Gastrocnemius medialis (tissue), 4 donors: ENCODE data around the gene RAD51B. TPM values are rescaled to one million over a fixed set of nuclear protein-coding genes. Genes with fewer than 3 reads are reported as not detected.

Experiments
- ATAC-seq, 2 donors: fragments of 150-250 bp; one replicate each; pipeline ENCODE4 v1.9.1; 2016
- DNase-seq, 2 donors: peaks; one replicate each; pipeline ENCODE4 v3.0.0-alpha.2; 2019
- H3K27ac ChIP-seq, 4 donors: fragments of 200-600 bp; sonication (generic); 1 replicate in 1 of 4; 2 replicates in 3 of 4; pipeline ENCODE4 v1.5.1; 2016 to 2018; ENCODE audit warnings: mild to moderate bottlenecking in 2 of 4, moderate library complexity in 1 of 4
- H3K27me3 ChIP-seq, 3 donors: fragments of 200-600 bp; sonication (generic) in 2 of 3; 1 replicate in 1 of 3; 2 replicates in 2 of 3; pipeline versions ENCODE4 v1.5.1 to v1.6.0; 2016 to 2019; ENCODE audit warnings: mild to moderate bottlenecking in 1 of 3, moderate library complexity in 1 of 3
- H3K36me3 ChIP-seq, 2 donors: fragments of 200-600 bp; sonication (generic) in 1 of 2; one replicate each; pipeline ENCODE4 v1.5.1; 2017 to 2018
- H3K4me1 ChIP-seq, 2 donors: fragments of 200-600 bp; sonication (generic) in 1 of 2; one replicate each; pipeline ENCODE4 v1.5.1; 2016 to 2017; ENCODE audit warnings: mild to moderate bottlenecking in 2 of 2
- H3K4me3 ChIP-seq, 4 donors: fragments of 200-600 bp; sonication (generic) in 3 of 4; 1 replicate in 1 of 4; 2 replicates in 3 of 4; pipeline ENCODE4 v1.5.1; 2016 to 2019; ENCODE audit warnings: mild to moderate bottlenecking in 2 of 4
- H3K9me3 ChIP-seq, 3 donors: fragments of 200-600 bp; sonication (generic) in 2 of 3; 1 replicate in 1 of 3; 2 replicates in 2 of 3; pipeline ENCODE4 v1.5.1; 2016 to 2019
- CTCF ChIP-seq, 5 experiments: fragments of 450-650 bp in 3 of 5; fragments of 200-600 bp in 2 of 5; sonication (generic) in 2 of 5; IDR thresholded peaks in 4 of 5; conservative IDR thresholded peaks in 1 of 5; 1 replicate in 4 of 5; 2 replicates in 1 of 5; pipeline ENCODE4 v1.5.1; 2016 to 2019; ENCODE audit warnings: antibody characterized with exemption in 5 of 5, mild to moderate bottlenecking in 3 of 5, moderate library complexity in 3 of 5
- POLR2A ChIP-seq, 2 donors: fragments of 450-650 bp; IDR thresholded peaks; one replicate each; pipeline ENCODE4 v1.6.1; 2017; ENCODE audit warnings: antibody characterized with exemption in 2 of 2, mild to moderate bottlenecking in 2 of 2, moderate library complexity in 2 of 2
- in situ Hi-C, 4 donors: fragments of 200-750 bp; cut with MboI; loops; one replicate each; pipeline versions ENCODE4 v1.15.0 to v1.8.0; 2017; ENCODE audit warnings: low sequenced_read_pairs in 4 of 4
- intact Hi-C: fragments of 100-400 bp; cut with DNase I; formaldehyde crosslinking; loops from one replicate; pipeline ENCODE4 v1.15.1; 2023; ENCODE audit warnings: low total_unique reads
- total RNA-seq, 4 donors: library from RNA; depleted of rRNA; stranded (reverse); fragments of >200 nt; gene quantifications; one replicate each; pipeline versions ENCODE4 v1.1.0 to v1.2.3, GENCODE V29; 2016

The RAD51B gene
- total RNA-seq, 4 donors from 2014 or later = 1.6 to 3.3 (median 2.4) TPM

- TF ChIP-seq CTCF (IDR thresholded peaks at IDR 0.05 in 4 of 5, conservative IDR thresholded peaks at IDR 0.05 in 1 of 5) (no peak), POLR2A (IDR thresholded peaks at IDR 0.05) (no peak)
- in situ Hi-C loops = no loop called here
- no peaks in the 10 kb centered on the region for H3K36me3 ChIP-seq
- no peaks in the 10 kb centered on the region for H3K9me3 ChIP-seq
- no peaks in the 10 kb centered on the region for H3K27me3 ChIP-seq
- DNase-seq (peak in 1 of 2 donors; percentile 9), ATAC-seq (no peak)
- H3K27ac ChIP-seq = no peak overlapping the region
- intact Hi-C loops = no loop called here
- no peak overlapping the region for H3K4me3 ChIP-seq
- H3K4me1 ChIP-seq = peaks cover 5 to 16% of the 10 kb centered on the region in 2 donors
Measured at GRCh38 chr14:68604361-68604730, 784.8 kb downstream of the RAD51B start.

DNA sequence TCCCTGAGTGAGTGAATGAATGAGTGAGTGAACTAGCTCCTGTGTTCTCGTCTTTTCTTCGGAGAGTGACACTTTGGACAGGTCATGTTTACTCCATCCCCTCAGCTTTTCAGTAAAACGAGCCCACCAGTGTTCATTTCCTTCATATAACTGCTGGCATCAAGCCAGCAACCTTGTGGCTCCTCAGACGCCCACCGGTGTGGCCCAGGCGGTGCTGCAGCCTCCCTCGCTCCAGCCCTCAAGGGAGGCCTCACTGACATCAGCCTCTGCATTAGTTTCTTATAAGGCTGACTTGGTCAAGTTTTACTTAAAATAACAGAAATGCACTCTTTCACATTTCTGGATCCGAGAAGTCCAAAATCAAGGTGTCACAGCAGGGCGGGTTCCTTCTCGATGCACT is 785.2 kb downstream of the RAD51B start:
- Histone ChIP-seq H3K4me1 (peaks cover under 1 to 16% of the 10 kb centered on the region in 2 donors), H3K27me3 (no peaks in the 10 kb centered on the region), H3K4me3 (no peak overlapping the region), H3K9me3 (no peaks in the 10 kb centered on the region), H3K27ac (no peak overlapping the region), H3K36me3 (no peaks in the 10 kb centered on the region)
- intact Hi-C loops (no loop called here), in situ Hi-C loops (no loop called here)
- TF ChIP-seq CTCF (IDR thresholded peaks at IDR 0.05 in 4 of 5, conservative IDR thresholded peaks at IDR 0.05 in 1 of 5) = no peak
- TF ChIP-seq POLR2A (IDR thresholded peaks at IDR 0.05) = no peak
- no peak for ATAC-seq
- peak in 1 of 2 donors; percentile 2 for DNase-seq

GRCh38 chr14:68606176-68606575 is 786.6 kb downstream of the RAD51B start:
- TF ChIP-seq POLR2A (IDR thresholded peaks at IDR 0.05) (no peak), CTCF (IDR thresholded peaks at IDR 0.05 in 4 of 5, conservative IDR thresholded peaks at IDR 0.05 in 1 of 5) (no peak)
- intact Hi-C loops = no loop called here
- Histone ChIP-seq H3K4me1 (peaks cover 3 to 16% of the 10 kb centered on the region in 2 donors), H3K9me3 (no peaks in the 10 kb centered on the region), H3K27me3 (no peaks in the 10 kb centered on the region), H3K27ac (no peak overlapping the region), H3K36me3 (no peaks in the 10 kb centered on the region), H3K4me3 (no peak overlapping the region)
- ATAC-seq (no peak), DNase-seq (no peak)
- in situ Hi-C loops = no loop called here

DNA sequence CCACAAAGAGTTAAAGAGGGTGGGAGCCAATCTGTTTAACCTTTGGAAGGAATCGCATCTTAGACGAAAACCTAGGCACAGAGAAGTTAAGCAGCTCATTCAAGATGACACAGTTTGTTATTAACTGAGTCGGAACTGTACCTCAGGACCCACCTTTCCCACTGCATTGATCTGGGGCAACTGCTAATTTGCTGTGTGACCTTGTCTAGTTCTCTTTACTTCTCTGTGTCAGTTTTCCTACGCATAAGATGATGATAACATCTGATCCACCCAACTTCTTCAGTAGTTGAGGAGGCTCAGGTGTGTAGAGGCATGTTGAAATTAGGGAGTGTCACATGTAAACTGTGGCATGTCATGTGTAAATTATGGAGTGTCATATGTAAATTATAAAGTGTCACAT is 787.1 kb downstream of the RAD51B start:
- Histone ChIP-seq H3K4me3 (no peak overlapping the region), H3K27me3 (no peaks in the 10 kb centered on the region), H3K9me3 (no peaks in the 10 kb centered on the region), H3K4me1 (peaks cover 8 to 15% of the 10 kb centered on the region in 2 donors), H3K36me3 (no peaks in the 10 kb centered on the region), H3K27ac (peak overlapping the region in 2 of 4 donors; percentile 52 to 61)
- in situ Hi-C loops (no loop called here), intact Hi-C loops (no loop called here)
- DNase-seq (peak in 1 of 2 donors; percentile 1), ATAC-seq (no peak)
- no peak for TF ChIP-seq POLR2A (IDR thresholded peaks at IDR 0.05)

- no peaks in the 10 kb centered on the region for H3K36me3 ChIP-seq
- intact Hi-C loops = no loop called here
- H3K4me3 ChIP-seq = no peak overlapping the region
- DNase-seq (peak in 1 of 2 donors; percentile 36), ATAC-seq (peak in 1 of 2 donors; percentile 28)
- peaks cover 13 to 20% of the 10 kb centered on the region in 2 donors for H3K4me1 ChIP-seq
- in situ Hi-C loops = no loop called here
- H3K27ac ChIP-seq = peak overlapping the region; percentile 52 to 61 (median 56)
- no peaks in the 10 kb centered on the region for H3K27me3 ChIP-seq
- TF ChIP-seq POLR2A (IDR thresholded peaks at IDR 0.05) = no peak
- no peak for TF ChIP-seq CTCF (IDR thresholded peaks at IDR 0.05 in 4 of 5, conservative IDR thresholded peaks at IDR 0.05 in 1 of 5)
- no peaks in the 10 kb centered on the region for H3K9me3 ChIP-seq
Measured at GRCh38 chr14:68607081-68607866, 787.7 kb downstream of the RAD51B start.
